GM21515 (cell line): ENCODE results near the gene GNAQ.

Experiments
- ATAC-seq: cut with Tn5 transposase; IDR thresholded peaks from one replicate; pipeline ENCODE4 v1.9.1; 2021; ENCODE audit not compliant: unreplicated experiment

The GNAQ gene

DNA sequence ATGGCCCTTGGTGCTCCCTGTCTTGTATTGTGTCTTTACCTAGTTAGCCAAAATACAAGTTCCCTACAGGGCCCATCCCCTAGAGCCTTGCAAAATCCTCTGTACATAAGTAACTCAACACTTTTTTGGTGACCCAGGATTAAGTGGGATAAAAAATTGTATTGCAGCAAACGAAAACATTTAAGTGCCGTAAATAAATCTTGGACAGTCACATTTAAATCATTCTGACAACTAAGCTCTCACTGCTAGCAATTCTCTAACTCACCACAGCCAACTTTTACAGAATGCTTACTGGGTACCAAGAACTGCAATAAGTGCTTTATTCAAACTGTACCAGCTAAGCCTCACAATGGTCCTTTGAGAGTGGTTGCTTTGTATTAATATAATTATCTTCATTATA, 56.6 kb downstream of the GNAQ start:
- ATAC-seq = no peak

DNA sequence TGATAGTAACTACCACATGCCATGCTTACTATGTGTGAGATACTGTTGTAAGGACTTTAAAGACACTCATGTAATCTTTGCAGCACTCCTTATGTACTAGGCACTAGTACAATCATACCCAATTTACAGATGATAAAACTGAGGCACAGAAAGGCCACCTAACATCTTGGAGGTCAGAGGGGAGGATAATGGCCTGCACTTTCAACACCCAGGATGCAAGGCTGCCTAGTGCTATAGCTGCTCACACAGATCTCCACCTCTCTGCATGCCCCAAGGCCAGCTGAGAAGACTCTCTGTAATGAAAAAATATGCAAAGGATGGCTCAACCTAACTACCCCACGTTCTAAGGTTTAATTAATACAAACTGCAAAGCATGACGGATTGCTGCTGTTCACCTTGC, 57.2 kb downstream of the GNAQ start:
- no peak for ATAC-seq

DNA sequence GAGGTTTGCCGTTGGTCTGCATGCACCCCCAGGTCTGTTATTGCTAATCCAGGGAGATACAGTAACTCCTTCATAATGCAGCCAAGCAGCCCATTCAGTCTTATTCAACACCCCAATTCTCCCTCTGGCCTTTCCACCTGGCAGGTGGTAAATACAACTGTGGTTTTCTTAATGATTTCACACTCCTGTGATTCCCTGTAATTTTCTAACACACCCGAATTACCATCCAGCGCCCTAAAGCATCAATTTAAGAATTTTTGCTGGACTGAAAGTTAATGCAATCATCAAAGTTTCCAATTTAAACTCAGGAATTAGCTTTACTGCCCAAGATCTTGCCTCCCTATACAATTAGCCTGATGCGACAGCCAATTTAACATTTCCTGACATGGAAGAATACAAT, 62.5 kb downstream of the GNAQ start:
- ATAC-seq = no peak

DNA sequence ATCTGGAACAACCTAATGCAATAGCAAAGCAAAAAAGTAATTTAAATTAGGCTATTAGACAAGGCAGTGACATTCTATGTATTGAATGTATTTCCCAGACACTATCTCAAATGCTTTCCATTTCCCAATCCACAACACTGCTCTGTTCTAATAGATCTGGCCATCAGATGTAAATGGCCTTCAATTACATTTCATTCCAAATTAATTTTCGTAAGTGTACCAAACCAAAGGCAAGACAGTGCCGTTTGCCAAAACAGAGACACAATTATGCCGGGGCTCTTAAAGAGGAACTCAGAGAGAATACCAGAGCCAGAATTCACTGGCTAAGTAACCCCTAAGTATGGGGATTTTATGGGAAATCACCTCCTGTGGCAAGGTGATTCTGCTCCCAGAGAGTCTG, 63.1 kb downstream of the GNAQ start:
- no peak for ATAC-seq

DNA sequence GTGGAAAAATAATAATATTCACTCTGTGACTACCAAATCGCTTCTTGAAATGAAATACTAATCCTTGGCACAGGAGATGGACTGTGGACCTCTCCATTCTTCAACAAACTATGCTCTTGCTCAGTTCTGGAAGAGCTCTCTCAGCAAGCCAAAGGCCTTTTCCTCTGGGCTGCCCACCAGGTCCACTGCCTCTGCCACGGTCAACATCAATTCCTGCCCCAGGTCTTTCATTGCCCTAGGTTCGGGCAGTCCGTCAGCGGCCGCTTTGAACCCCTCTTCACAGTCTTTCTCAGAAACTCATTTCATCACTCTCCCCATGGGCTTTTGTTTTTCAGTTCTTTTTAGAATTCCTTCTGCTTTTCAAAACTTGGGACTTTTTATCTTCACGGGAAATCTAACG, 64.9 kb downstream of the GNAQ start:
- no peak for ATAC-seq

DNA sequence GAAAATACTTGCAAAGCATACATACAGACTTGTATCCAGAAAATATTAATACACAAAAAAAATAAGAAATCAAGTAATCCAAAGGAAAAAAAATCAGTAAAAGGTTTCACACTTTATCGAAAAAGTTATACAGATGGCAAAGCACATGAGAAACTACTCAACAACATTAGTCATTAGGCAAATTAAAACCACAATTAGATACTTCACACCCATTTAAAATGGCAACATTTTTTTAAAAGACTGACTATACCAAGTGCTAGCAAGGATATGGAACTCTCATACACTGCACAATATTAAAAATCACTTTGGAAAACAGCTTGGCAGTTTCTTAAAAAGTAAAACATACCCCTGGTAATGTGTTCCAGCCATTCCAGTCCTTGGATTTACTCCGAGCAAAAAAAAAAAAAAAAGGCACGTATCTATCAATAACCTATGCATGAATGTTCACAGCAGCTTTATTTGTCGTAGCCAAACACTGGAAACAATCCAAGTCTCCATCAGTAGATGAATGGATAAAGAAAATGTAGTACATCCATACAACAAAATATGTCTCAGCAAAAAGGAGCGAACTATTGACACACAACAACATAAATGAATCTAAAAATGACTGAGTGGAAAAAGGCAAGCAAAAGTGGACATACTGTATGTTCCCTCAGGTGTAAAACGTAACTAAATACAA, 66.0 kb downstream of the GNAQ start:
- no peak for ATAC-seq

DNA sequence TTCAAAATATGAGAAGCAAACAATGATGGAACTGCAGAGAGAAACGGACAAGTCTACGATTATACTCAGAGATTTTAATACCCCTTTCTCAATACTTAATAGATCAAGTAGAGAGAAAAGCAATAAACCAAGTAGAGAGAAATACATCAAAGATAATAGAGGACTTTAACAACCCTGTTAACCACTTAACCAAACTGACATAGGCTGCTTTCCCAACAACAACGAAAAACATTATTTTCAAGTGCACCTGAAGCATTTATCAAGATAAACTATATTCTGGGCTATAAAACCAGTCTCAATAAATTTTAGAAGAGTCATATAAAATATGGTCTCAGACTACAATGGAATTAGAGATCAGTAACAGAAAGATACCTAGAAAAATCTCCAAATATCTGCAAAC, 67.4 kb downstream of the GNAQ start:
- no peak for ATAC-seq

DNA sequence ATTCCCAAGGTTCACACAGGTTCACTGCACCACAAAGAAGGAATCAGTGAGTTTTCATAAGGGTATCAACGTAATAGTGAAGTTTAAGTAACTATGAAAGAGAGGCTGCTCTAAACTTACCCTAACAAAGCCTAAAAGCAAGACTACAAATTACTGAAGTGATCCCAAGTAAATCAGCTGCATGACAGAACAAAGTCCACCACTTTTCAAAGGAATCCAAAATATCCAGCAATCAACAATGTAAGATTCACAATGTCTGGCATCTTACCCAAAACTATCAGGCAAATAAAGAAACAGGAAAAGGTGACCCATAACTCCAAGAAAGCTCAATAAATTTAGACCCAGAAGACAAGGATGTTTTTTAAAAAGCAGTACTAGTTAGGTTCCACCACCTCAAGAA, 70.1 kb downstream of the GNAQ start:
- no peak for ATAC-seq

DNA sequence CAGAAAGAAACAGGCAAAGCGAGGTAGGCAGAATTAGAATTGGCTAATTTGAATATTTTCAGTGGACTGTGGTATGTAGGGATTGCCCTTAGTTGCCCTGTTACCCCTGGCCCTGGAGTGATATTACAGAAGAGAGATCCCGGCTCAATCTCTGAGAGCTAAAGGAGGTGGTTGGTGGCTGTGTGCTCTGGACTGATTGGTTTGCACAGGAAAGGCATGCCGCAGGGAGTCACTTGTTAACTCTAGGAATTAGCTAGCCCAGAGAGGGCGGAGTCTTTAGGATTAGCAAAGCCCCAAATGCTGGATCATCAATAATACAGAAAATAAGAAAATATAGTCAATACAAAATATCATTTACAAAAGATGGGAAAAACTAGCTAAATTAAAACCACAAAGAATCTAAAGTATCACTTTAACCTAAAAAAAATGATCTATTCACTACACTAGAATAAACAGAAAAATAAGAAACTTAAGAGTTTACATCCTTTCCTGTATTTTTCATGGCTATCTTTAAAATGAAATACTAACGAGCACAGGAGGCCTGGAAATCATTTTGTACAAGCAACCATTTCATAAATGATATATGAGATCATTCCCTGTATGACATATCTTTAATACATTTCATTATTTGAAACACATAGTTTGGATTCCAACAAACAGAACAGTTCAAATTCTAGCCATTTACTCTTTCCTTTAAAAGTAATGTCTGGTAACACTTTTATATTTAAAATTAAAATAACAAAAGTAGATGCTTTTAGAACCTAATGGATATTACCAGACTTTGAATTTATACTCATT, 71.1 kb downstream of the GNAQ start:
- ATAC-seq = no peak

DNA sequence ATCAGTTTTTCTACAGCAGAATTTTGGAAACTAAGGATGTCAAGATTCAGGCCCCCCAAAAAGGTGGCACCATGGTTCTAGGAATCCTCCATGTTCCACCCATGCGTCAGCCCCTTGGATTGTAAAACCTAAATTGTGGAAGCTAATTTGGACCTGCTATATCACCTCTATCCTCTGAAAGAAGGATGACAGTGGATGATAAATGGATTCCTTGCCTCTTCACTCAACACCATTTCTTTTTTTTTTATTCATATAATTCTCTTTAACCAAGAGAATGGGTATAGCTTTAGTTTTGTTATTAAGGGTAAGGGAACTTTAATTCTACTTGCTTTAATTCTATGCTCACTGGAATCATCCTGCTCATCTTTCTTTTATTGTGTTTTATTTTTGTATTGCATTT, 71.8 kb downstream of the GNAQ start:
- no peak for ATAC-seq

DNA sequence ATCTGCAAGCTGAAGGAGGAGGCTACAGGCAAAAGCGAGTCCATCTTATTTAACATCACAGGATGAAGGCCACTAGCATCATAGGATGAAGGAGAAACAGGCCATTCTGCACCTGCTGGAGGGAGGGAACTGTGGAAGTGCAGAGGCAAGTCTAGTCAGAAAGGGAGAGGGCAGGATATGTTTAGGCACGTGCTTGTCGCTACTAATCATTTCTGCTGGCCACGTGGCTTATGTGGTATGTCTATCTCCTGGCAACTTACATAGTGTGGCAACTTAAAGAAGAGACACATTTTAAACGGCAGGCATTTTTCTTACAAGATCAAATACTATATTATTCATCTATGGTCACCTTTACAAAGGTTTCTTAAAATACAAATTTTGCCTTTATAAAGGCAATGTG, 74.0 kb downstream of the GNAQ start:
- ATAC-seq = no peak

DNA sequence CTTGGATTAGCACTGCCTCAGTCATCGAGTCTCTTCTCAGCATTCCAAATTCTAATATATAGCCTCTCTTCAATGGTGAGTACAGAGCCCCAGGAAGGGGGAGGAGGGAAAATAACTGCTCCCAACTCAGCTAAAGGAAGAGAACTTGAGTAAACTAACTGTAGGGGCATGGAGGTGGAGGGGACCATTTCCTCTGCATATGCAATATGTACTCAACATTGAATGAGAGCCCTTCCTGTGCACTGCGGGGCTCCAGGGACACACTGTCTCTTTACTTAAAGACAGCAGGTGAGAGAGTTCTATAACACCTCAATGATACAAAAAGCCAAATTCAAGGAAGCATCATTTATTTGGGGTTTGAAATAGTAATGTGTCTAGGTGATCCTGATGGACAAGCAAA, 75.1 kb downstream of the GNAQ start:
- ATAC-seq = no peak

DNA sequence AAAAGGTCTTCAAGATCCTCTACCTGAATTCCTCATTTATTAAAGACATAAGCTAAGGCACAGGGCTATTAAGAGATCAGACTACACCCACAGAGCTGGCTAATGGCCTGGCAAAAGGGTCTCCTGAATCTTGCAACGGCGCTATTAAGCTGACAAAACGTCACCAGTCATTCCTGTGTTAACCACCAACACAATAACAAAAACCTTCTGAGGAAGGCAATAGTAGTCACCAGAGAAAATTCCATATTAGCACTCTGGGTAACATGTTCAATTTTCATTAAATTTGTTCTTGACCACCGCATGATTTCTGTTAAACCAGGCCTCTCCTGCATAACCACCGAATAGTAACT, 77.0 kb downstream of the GNAQ start:
- ATAC-seq = no peak

DNA sequence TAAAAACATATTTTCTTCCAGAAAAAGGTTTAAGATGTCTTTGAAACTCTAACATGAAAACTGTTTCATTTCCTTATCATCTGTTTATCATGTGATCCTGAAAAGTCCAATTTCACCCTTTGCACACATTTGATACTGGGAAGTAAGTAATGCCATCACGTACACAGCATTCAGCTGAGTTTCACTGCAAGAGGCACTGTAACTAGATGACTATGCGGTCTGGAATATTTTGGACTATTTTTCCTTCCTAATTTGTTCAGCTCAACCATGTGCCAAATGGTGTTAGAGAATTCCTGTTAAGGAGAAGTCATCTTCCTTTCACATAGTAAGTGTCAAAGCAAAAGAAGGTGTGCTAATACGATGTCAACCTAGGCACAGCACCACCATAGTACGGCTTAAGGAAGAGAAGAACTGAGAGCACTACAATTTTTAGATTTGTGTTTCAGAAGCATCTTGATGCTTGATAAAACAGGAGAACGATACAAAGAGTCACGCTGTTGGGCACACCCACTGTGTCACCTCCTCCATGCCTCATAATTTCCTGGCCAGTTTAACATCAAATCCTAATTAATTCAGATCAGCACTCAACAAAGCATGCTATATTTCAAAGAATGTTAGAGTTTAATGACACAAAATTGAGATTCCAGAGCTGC, 77.5 kb downstream of the GNAQ start:
- ATAC-seq = no peak

DNA sequence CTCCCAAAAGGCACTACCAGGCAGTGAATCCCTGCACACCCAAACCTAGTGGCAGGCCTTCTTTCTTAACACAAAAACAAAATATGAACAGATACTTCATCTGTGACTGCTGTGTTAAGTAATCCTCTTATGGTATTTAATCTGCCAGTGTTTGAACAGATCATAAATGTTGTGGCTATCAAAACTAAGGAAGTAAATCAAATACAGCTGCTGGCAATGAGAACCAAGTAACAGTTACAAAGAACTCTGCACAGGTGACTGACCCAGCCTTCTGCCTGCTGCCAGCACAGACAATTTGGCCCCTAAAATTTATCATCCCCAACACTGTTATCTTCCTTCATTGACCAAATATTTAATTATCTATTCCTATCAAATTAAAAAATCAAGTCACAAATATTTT, 78.0 kb downstream of the GNAQ start:
- ATAC-seq = no peak

DNA sequence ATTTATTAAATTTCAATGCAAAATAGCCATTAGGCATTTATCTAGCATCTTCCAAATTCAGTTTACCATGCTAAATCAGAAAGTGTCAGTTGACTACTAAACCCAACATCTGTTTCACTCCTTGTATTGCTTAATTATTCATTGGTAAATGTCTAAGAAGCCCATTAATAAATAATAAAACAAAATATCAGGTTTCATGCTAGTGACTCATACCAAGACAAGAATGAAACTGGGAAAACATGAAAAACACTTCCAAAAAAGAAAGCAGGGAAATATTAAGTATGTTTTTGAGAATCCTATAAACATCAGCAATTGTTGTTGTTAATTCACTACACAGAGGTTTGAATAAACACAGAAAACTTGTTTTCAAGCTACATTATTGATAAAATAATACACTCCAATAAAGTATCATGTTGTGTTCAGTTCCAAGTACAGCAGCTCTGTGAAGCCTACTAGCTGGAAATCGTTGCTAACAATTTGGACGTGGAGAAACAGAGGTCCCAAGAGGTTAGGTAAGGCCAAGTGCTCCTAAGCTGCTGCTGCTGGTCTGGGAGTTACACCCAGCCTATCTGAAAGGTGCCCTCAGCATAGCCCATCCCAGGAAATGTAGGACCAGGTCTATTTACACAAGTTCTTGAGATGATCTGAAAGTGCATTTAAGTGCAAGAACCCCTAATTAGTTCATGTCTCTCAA, 78.8 kb downstream of the GNAQ start:
- ATAC-seq = no peak

DNA sequence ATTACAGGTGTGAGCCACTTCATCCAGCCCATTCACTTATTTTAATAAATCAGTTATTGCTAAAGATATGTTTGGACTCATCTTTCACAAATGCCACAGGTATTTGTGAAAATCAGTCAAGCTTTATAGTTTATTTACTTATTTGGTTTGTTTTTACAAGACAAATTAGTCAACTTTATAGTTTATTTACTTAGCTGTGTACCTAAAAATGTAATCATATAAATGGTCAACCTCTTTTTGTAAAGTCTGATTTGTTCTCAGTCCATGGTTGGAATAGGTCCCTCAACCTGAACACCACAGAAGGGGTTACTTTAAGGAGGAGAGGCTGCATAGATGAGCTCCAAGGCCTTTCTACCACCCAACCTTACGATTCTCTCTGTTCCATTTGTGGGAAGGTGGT, 80.2 kb downstream of the GNAQ start:
- ATAC-seq = no peak

DNA sequence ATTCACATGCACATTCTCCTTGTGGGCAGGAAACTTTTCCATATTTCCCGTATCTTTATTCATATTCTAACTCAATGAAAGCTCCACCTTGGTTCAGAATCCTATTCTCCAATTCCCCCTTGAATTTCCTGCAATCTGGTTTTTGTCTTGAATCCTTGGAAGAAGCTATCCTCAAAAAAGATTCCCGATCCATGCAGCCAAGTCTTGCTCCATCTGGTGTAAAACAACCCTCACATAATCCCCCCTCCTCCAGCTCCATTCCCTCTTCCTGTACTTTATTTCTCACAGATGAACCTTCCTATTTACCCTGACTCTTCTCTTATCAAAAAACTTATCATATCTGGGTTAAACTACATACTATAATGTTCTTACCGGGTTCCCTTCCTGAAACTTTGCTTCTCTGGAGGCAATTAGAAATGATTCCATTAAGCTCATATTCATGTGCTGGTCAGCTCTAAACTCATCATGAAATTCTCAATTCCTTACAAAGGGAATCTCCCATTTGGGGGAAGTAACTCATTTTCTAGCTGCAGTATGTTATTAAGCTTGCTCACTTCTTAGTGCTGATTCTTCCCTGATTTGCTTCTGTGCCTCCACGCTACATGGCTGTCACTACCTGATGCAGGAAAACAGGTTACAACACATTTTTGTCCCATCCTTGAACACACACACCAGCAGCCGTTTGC, 81.7 kb downstream of the GNAQ start:
- no peak for ATAC-seq

DNA sequence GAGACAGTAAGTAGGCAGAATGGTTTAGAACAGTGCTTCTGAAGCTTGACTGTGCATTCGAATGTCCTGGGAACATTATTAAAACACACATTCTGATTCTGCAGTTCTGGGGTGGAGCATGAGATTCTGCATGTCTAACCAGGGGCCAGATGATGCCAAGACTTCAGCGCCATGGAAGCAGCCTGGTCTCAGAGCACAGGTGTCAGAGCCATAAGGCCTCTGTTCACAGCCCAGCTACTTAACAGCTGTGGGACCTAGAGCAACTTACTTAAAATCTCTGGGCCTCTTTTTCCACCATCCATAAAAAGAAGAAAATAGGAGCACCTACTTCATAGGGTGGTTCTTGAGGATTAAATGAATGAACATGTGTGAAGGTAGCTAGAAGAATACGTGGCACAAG, 84.0 kb downstream of the GNAQ start:
- no peak for ATAC-seq

DNA sequence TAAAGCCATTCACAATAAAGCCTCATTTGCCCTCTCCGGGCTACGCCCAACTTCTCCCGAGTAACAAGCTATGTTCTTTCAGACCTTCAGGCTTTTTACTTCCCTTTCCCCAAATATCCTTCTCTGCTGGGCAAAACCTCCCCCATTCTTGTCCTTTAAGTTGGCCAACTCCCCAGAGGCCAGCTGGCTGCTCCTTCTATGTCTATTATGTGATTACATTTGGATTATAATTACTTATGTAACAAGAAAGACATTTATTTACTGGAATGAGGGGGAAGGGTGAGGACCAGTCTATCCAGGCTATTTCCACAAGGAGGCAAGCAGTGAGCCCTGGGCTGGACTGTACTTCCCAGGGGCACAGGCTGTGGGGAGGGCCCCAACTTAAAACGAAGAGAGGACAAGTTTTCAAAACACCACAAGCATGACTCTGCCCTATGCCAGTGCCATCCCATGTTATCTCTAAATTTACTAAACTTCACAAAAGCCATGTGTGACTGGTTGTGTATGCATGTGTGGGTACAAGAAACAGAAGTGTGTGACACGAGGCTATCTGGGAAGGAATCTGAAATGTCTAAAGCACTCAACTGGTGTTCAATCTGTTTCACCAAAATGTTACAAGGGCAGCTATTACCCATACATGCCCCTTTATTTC, 84.5 kb downstream of the GNAQ start:
- ATAC-seq = no peak

DNA sequence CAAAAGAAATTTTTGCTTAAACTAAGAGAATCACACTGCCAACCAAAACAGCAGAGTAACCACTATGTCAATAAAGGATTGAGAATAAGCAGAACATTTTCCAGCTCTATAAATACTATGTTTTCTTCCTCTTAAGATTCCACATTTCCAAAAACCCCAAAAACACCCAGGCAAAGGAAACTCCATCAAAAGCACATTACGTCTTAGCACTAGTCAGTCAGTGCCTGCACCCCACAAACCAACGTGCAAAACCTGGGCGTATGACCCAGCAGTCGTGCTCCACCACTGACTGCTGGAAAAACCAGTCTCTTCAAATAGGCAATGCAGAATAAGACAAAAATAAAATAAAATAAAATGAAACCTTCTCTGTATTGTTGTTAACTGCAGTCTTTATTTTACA, 85.3 kb downstream of the GNAQ start:
- ATAC-seq = no peak
